GM19023 (cell line): ENCODE data around the gene FN3K.

Source experiments
- ATAC-seq: cut with Tn5 transposase; IDR thresholded peaks from one replicate; pipeline ENCODE4 v1.9.1; 2021; ENCODE audit warnings: mild to moderate bottlenecking, moderate library complexity; ENCODE audit not compliant: unreplicated experiment

FN3K gene

GRCh38 chr17:82793974-82794630 is 58.7 kb downstream of the FN3K start:
- no peak for ATAC-seq

GRCh38 chr17:82794781-82795482 is 59.5 kb downstream of the FN3K start:
- no peak for ATAC-seq

- no peak for ATAC-seq
Observed at GRCh38 chr17:82795615-82796014, 60.2 kb downstream of the FN3K start.

GRCh38 chr17:82797061-82797460 is 61.6 kb downstream of the FN3K start:
- no peak for ATAC-seq

GRCh38 chr17:82798752-82799151 is 63.3 kb downstream of the FN3K start:
- ATAC-seq: no peak

GRCh38 chr17:82799591-82799990 is 64.2 kb downstream of the FN3K start:
- no peak for ATAC-seq
